Activated T-helper 17 cell treated with anti-CD3 and anti-CD28 coated beads, Interleukin-2, amount 50 U/mL, for 72 hours (primary cell): ENCODE measurements around the gene CALHM3. TPM values are rescaled to one million over a fixed set of nuclear protein-coding genes. Genes with fewer than 3 reads are reported as not detected.

Experiments
- ATAC-seq: fragments of 150-1000 bp; cut with Tn5 transposase; replicated peaks from 2 replicates; pipeline ENCODE4 v1.10.0; 2021; ENCODE audit warnings: mild to moderate bottlenecking, moderate library complexity
- H3K27ac Mint-ChIP-seq: one replicate; pipeline ENCODE4 v1.8.0; 2022; ENCODE audit warnings: mixed read lengths
- H3K27me3 Mint-ChIP-seq: one replicate; pipeline ENCODE4 v1.8.0; 2022; ENCODE audit warnings: mixed read lengths
- H3K36me3 Mint-ChIP-seq: one replicate; pipeline ENCODE4 v1.8.0; 2022; ENCODE audit warnings: low read depth, mild to moderate bottlenecking, mixed read lengths
- H3K4me1 Mint-ChIP-seq: one replicate; pipeline ENCODE4 v1.8.0; 2022; ENCODE audit warnings: mixed read lengths
- H3K4me3 Mint-ChIP-seq: one replicate; pipeline ENCODE4 v1.8.0; 2022; ENCODE audit warnings: mild to moderate bottlenecking, mixed read lengths
- H3K9me3 Mint-ChIP-seq: one replicate; pipeline ENCODE4 v1.8.0; 2022; ENCODE audit warnings: mixed read lengths
- total RNA-seq, 2 donors: library from RNA; stranded (reverse); gene quantifications; one replicate each; pipeline ENCODE4 v1.2.3, GENCODE V29; 2022

Gene CALHM3
- total RNA-seq, 2 donors from 2014 or later: not detected

DNA sequence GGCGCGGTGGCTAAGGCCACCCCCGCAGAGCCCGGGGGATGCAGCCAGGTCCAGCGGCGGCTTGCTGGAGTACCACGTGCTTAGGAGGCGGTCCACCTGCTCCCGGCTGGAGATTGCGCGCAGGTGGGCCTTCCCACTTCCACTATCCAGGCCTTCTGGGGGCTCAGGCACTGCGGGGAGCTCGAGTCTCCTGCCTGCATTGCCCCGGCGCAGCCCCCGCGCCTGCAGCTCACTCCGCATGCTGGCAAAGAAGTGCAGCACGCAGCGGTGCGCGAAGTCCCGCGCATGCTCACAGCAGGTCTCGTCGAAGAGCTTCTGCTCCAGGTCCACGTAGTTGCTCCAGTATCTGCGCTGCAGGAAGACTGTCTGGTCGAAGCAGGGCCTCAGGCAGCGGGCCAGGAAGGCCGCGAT lies 5.8 kb downstream of the CALHM3 start:
- no peak overlapping the region for H3K27ac Mint-ChIP-seq
- no peaks in the 10 kb centered on the region for H3K36me3 Mint-ChIP-seq
- no peak overlapping the region for H3K4me3 Mint-ChIP-seq
- no peaks in the 10 kb centered on the region for H3K9me3 Mint-ChIP-seq
- no peak for ATAC-seq
- no peaks in the 10 kb centered on the region for H3K27me3 Mint-ChIP-seq
- H3K4me1 Mint-ChIP-seq: peaks cover 20% of the 10 kb centered on the region

DNA sequence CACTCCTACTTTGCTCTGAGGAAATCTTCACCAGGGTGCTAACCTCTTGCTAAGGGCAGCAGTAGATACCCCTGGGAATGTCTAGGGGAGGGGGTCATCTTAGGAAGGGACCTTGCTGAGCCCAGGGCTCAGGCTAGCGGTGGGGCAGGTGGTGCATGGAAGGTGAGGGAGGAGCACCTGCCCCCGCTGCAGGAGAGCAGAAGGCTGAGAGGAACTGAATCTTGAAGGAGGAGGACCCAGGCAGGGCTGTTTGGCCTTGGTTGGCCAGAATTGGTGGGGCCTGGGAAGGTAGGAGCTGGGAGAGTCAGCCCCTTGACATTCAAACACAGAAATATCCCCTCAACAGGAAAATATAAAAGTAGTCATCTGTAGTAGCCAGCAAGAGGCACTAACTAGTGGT lies 7.0 kb downstream of the CALHM3 start:
- Mint-ChIP-seq H3K27ac (peak overlapping the region; percentile 91), H3K27me3 (no peaks in the 10 kb centered on the region), H3K4me3 (peak overlapping the region; percentile 72), H3K36me3 (no peaks in the 10 kb centered on the region), H3K9me3 (no peaks in the 10 kb centered on the region), H3K4me1 (peaks cover 27% of the 10 kb centered on the region)
- no peak for ATAC-seq

GRCh38 chr10:103470761-103471653 lies 8.0 kb downstream of the CALHM3 start:
- no peaks in the 10 kb centered on the region for H3K9me3 Mint-ChIP-seq
- H3K4me3 Mint-ChIP-seq: peak overlapping the region; percentile 72
- peak; percentile 88 for ATAC-seq
- peak overlapping the region; percentile 91 for H3K27ac Mint-ChIP-seq
- H3K27me3 Mint-ChIP-seq: no peaks in the 10 kb centered on the region
- no peaks in the 10 kb centered on the region for H3K36me3 Mint-ChIP-seq
- peaks cover 27% of the 10 kb centered on the region for H3K4me1 Mint-ChIP-seq

GRCh38 chr10:103469201-103469600 lies 9.8 kb downstream of the CALHM3 start:
- Mint-ChIP-seq H3K27me3 (no peaks in the 10 kb centered on the region), H3K4me1 (peaks cover 27% of the 10 kb centered on the region), H3K9me3 (no peaks in the 10 kb centered on the region), H3K36me3 (no peaks in the 10 kb centered on the region), H3K4me3 (no peak overlapping the region), H3K27ac (no peak overlapping the region)
- no peak for ATAC-seq

DNA sequence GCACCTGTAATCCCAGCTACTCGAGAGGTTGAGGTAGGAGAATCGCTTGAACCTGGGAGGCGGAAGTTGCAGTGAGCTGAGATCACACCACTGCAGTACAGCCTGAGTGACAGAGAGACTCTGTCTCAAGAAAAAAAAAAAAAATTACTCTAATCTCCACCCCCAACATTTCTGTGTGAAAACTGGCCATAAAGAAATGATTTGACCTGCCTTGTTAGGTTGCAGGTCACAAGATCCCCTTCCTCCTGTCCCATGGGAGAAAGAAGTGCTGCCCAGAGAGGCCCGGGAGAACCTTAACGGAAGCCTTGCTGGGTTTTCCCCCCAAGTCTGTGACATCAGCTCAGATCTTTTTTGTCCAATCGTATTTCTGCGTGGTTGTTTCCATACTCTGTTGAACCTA lies 11.6 kb downstream of the CALHM3 start:
- no peak for ATAC-seq
- Mint-ChIP-seq H3K4me1 (peaks cover 27% of the 10 kb centered on the region), H3K27me3 (no peaks in the 10 kb centered on the region), H3K4me3 (peak overlapping the region; percentile 9), H3K27ac (peak overlapping the region; percentile 45), H3K36me3 (no peaks in the 10 kb centered on the region), H3K9me3 (no peaks in the 10 kb centered on the region)

DNA sequence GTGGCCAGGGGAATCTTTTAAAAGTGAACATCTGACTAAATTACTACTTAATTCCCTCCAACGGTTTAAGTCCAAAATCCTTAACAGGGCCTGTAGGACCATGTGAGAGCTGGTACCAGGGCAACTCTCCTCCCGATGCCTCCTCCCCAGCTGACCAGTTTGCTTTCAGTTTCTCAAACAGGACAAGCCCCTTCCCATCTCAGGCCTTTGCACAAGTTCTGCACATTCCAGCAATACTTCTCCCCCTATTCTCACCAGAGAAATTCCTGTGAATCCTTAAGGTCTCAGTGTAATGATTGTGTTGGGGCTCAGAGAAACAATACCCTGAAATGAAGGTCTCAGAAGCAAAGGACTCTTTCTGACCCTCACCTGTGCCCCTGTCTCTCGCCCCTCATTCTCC lies 12.3 kb downstream of the CALHM3 start:
- no peaks in the 10 kb centered on the region for H3K9me3 Mint-ChIP-seq
- H3K27me3 Mint-ChIP-seq: no peaks in the 10 kb centered on the region
- H3K4me1 Mint-ChIP-seq: peaks cover 27% of the 10 kb centered on the region
- no peak overlapping the region for H3K4me3 Mint-ChIP-seq
- H3K27ac Mint-ChIP-seq: peak overlapping the region; percentile 45
- no peak for ATAC-seq
- no peaks in the 10 kb centered on the region for H3K36me3 Mint-ChIP-seq

- H3K27ac Mint-ChIP-seq: no peak overlapping the region
- H3K27me3 Mint-ChIP-seq: no peaks in the 10 kb centered on the region
- H3K4me3 Mint-ChIP-seq: no peak overlapping the region
- no peak for ATAC-seq
- H3K36me3 Mint-ChIP-seq: no peaks in the 10 kb centered on the region
- H3K9me3 Mint-ChIP-seq: no peaks in the 10 kb centered on the region
- H3K4me1 Mint-ChIP-seq: peaks cover 20% of the 10 kb centered on the region
These were observed 13.4 kb downstream of the CALHM3 start for GRCh38 chr10:103465411-103466179.

GRCh38 chr10:103463499-103463898 lies 15.5 kb downstream of the CALHM3 start:
- ATAC-seq: no peak
- H3K27me3 Mint-ChIP-seq: no peaks in the 10 kb centered on the region
- no peak overlapping the region for H3K4me3 Mint-ChIP-seq
- peaks cover 7% of the 10 kb centered on the region for H3K4me1 Mint-ChIP-seq
- no peaks in the 10 kb centered on the region for H3K9me3 Mint-ChIP-seq
- no peak overlapping the region for H3K27ac Mint-ChIP-seq
- no peaks in the 10 kb centered on the region for H3K36me3 Mint-ChIP-seq

DNA sequence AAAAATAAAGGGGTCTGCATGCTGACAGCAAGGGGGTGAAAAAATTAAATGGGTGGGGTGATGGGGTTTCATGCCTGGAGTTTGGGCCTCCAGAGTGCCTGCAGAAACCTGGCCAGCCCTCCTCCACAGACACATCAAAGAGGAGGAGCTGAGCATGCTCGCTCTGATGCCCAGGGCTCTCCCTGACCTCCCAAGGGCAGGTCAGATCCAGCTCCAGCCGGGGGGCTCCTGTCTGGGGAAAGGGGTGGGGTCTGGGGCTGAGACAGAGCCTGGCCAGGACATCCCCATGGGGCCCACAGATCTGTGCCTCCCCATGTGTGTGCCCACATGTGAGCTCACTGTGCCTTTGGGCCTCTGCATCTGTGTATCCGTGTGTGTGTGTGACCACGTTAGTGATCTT lies 19.4 kb downstream of the CALHM3 start:
- Mint-ChIP-seq H3K4me3 (no peak overlapping the region), H3K4me1 (no peaks in the 10 kb centered on the region), H3K9me3 (no peaks in the 10 kb centered on the region), H3K27ac (peak overlapping the region; percentile 37), H3K27me3 (no peaks in the 10 kb centered on the region), H3K36me3 (no peaks in the 10 kb centered on the region)
- ATAC-seq: no peak

GRCh38 chr10:103458720-103459119 lies 20.3 kb downstream of the CALHM3 start, which contains the start of gene CALHM1:
Gene CALHM1 (minus strand): TSS chr10:103458900. CDS start chr10:103458751, 149 bp downstream.
- Mint-ChIP-seq H3K36me3 (no peaks in the 10 kb centered on the region), H3K4me3 (no peak within 1 kb of the TSS), H3K9me3 (no peaks in the 10 kb centered on the region), H3K27ac (peak within 1 kb of the TSS; percentile 37), H3K4me1 (no peaks in the 10 kb centered on the region), H3K27me3 (no peaks in the 10 kb centered on the region)
- peak; percentile 47 for ATAC-seq

GRCh38 chr10:103457896-103458583 lies 21.0 kb downstream of the CALHM3 start:
- H3K4me3 Mint-ChIP-seq: no peak overlapping the region

GRCh38 chr10:103457176-103457712 lies 21.8 kb downstream of the CALHM3 start:
- peak overlapping the region; percentile 78 for H3K27ac Mint-ChIP-seq
- no peaks in the 10 kb centered on the region for H3K4me1 Mint-ChIP-seq
- H3K36me3 Mint-ChIP-seq: no peaks in the 10 kb centered on the region
- no peaks in the 10 kb centered on the region for H3K27me3 Mint-ChIP-seq
- H3K9me3 Mint-ChIP-seq: no peaks in the 10 kb centered on the region
- no peak for ATAC-seq
- no peak overlapping the region for H3K4me3 Mint-ChIP-seq

More at GRCh38 chr10:103457896-103458583, 21.0 kb downstream of the CALHM3 start:
- Mint-ChIP-seq H3K36me3 (no peaks in the 10 kb centered on the region), H3K27ac (no peak overlapping the region), H3K9me3 (no peaks in the 10 kb centered on the region), H3K27me3 (no peaks in the 10 kb centered on the region), H3K4me1 (no peaks in the 10 kb centered on the region)
- no peak for ATAC-seq

DNA sequence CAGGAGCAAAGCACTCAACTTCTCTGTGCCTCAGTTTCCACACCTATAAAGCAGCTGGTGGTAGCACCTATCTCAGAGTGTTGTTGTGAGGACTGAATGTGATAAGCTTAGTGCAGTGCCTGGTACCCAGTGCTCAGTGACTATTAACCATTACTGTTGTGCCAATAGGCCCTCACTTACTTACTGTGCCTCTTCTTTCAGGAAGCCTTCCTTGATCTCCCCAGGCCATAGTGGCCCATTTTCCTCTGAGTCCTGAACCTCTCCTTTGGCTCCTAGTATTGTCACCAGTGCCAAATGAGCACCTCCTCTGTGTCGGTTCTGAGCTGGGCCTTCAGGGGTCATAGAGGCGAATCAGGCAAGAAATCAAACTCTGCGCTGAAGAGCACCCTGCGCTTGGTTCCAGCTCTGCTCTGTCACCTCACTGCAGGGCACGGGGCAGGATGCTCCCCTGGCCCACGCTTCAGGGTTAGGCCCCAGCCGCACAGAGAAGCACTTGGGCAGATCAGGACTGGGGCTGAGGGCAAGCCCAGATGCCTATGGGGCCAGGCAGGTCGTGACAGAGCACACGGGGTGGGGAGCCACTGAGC lies 22.9 kb downstream of the CALHM3 start:
- no peak for ATAC-seq
- H3K4me3 Mint-ChIP-seq: no peak overlapping the region
- H3K9me3 Mint-ChIP-seq: no peaks in the 10 kb centered on the region
- H3K4me1 Mint-ChIP-seq: no peaks in the 10 kb centered on the region
- H3K36me3 Mint-ChIP-seq: peaks cover 2% of the 10 kb centered on the region
- no peak overlapping the region for H3K27ac Mint-ChIP-seq
- no peaks in the 10 kb centered on the region for H3K27me3 Mint-ChIP-seq

- no peak for ATAC-seq
- H3K27ac Mint-ChIP-seq: no peak overlapping the region
- no peaks in the 10 kb centered on the region for H3K27me3 Mint-ChIP-seq
These were observed 23.8 kb downstream of the CALHM3 start for GRCh38 chr10:103455235-103455634.

More at GRCh38 chr10:103455235-103455634, 23.8 kb downstream of the CALHM3 start:
- Mint-ChIP-seq H3K36me3 (peaks cover 11% of the 10 kb centered on the region), H3K4me1 (peaks cover 7% of the 10 kb centered on the region), H3K9me3 (no peaks in the 10 kb centered on the region), H3K4me3 (no peak overlapping the region)
